Esophagus squamous epithelium (tissue), 4 donors: ENCODE results near the gene ADGRL2.
A peak's percentile ranks its signal among the peaks of the same experiment; 100 is the strongest.

Experiments used
- POLR2A ChIP-seq, 4 donors: fragments of 450-650 bp; IDR thresholded peaks; one replicate each; pipeline ENCODE4 v1.6.1; 2017; ENCODE audit warnings: antibody characterized with exemption in 4 of 4, mild to moderate bottlenecking in 4 of 4, moderate library complexity in 3 of 4
- TF ChIP-seq, protein P1 (sequence below), 6 experiments: fragments of 450-650 bp in 4 of 6; fragments of 200-600 bp in 2 of 6; sonication (generic) in 2 of 6; IDR thresholded peaks; one replicate each; pipeline ENCODE4 v1.5.1; 2016 to 2019; ENCODE audit warnings: antibody characterized with exemption in 6 of 6, mild to moderate bottlenecking in 4 of 6, moderate library complexity in 4 of 6

DNA sequence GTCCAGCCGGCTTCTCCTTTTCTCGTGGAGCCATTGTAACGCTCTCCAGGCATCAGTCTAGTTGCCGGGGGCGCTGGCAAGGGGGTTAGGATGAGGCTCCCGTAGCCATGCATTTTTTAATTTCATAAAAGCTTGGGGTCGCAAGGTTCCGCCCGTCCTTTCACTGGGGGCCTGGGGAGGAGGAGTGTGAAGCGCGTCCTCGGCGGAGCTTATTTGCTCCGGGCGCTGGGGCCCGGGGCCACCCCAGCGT, 1.6 kb downstream of the ADGRL2 start:
- TF ChIP-seq, protein P1, sequence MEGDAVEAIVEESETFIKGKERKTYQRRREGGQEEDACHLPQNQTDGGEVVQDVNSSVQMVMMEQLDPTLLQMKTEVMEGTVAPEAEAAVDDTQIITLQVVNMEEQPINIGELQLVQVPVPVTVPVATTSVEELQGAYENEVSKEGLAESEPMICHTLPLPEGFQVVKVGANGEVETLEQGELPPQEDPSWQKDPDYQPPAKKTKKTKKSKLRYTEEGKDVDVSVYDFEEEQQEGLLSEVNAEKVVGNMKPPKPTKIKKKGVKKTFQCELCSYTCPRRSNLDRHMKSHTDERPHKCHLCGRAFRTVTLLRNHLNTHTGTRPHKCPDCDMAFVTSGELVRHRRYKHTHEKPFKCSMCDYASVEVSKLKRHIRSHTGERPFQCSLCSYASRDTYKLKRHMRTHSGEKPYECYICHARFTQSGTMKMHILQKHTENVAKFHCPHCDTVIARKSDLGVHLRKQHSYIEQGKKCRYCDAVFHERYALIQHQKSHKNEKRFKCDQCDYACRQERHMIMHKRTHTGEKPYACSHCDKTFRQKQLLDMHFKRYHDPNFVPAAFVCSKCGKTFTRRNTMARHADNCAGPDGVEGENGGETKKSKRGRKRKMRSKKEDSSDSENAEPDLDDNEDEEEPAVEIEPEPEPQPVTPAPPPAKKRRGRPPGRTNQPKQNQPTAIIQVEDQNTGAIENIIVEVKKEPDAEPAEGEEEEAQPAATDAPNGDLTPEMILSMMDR (IDR thresholded peaks at IDR 0.05) = no peak
- TF ChIP-seq POLR2A (IDR thresholded peaks at IDR 0.05) = peak in 1 of 4 donors; percentile 16
